Loucy (cell line): Measurements from ENCODE around the gene CCL7.

Experiments used
- H2AFZ ChIP-seq: fragments of 200-600 bp; sonication (generic); 2 replicates; pipeline ENCODE4 v1.6.0; 2016; ENCODE audit warnings: antibody characterized with exemption, mild to moderate bottlenecking, low read length, moderate library complexity
- H3F3A ChIP-seq: fragments of 200-600 bp; 2 replicates; pipeline ENCODE4 v1.6.0; 2016; ENCODE audit warnings: antibody characterized with exemption, low read depth, mild to moderate bottlenecking
- H3K27me3 ChIP-seq: fragments of 200-600 bp; sonication (generic); 2 replicates; pipeline ENCODE4 v1.6.1; 2014; ENCODE audit warnings: low read length, mild to moderate bottlenecking; ENCODE audit not compliant: insufficient read depth, poor library complexity, severe bottlenecking
- H3K36me3 ChIP-seq: fragments of 200-600 bp; sonication (generic); 2 replicates; pipeline ENCODE4 v1.6.1; 2016; ENCODE audit warnings: low read length; ENCODE audit not compliant: insufficient read depth
- H3K4me1 ChIP-seq: fragments of 200-600 bp; sonication (generic); 2 replicates; pipeline ENCODE4 v1.5.1; 2014; ENCODE audit warnings: low read length, mild to moderate bottlenecking; ENCODE audit not compliant: insufficient read depth, poor library complexity, severe bottlenecking
- H3K4me2 ChIP-seq: fragments of 200-600 bp; sonication (generic); 2 replicates; pipeline ENCODE4 v1.6.0; 2014; ENCODE audit warnings: antibody characterized with exemption, low read length, low read depth, mild to moderate bottlenecking; ENCODE audit not compliant: poor library complexity, severe bottlenecking
- H3K4me3 ChIP-seq: fragments of 200-600 bp; sonication (generic); 2 replicates; pipeline ENCODE4 v1.5.1; 2014; ENCODE audit warnings: low read length, mild to moderate bottlenecking, mixed read lengths; ENCODE audit not compliant: poor library complexity, severe bottlenecking
- H3K79me2 ChIP-seq: fragments of 200-600 bp; sonication (generic); 2 replicates; pipeline ENCODE4 v1.6.1; 2014; ENCODE audit warnings: low read length; ENCODE audit not compliant: insufficient read depth
- H3K9ac ChIP-seq: fragments of 200-600 bp; sonication (generic); 2 replicates; pipeline ENCODE4 v1.6.0; 2014; ENCODE audit warnings: mild to moderate bottlenecking, low read depth, low read length, moderate library complexity; ENCODE audit not compliant: poor library complexity, severe bottlenecking
- H3K9me2 ChIP-seq: fragments of 200-600 bp; sonication (generic); replicated peaks from 2 replicates; pipeline ENCODE4 v1.6.1; 2016; ENCODE audit warnings: low read depth, low read length, mixed read lengths
- H3K9me3 ChIP-seq: fragments of 200-600 bp; sonication (generic); 2 replicates; pipeline ENCODE4 v1.6.1; 2014; ENCODE audit warnings: mild to moderate bottlenecking, antibody characterized with exemption, low read length, low read depth; ENCODE audit not compliant: insufficient read depth
- H4K20me1 ChIP-seq: fragments of 200-600 bp; sonication (generic); 2 replicates; pipeline ENCODE4 v1.6.0; 2014; ENCODE audit warnings: antibody characterized with exemption, low read length, mild to moderate bottlenecking; ENCODE audit not compliant: insufficient read depth, poor library complexity, severe bottlenecking
- EZH2phosphoT487 ChIP-seq: fragments of 200-600 bp; IDR thresholded peaks from 2 replicates; pipeline ENCODE4 v1.6.1; 2018; ENCODE audit warnings: antibody characterized with exemption, mild to moderate bottlenecking, moderate library complexity, borderline replicate concordance
- TF ChIP-seq, protein P1 (sequence below): fragments of 200-600 bp; sonication (generic); conservative IDR thresholded peaks from 2 replicates; pipeline ENCODE4 v1.5.1; 2014; ENCODE audit warnings: mild to moderate bottlenecking, antibody characterized with exemption, low read length

Gene CCL7

DNA sequence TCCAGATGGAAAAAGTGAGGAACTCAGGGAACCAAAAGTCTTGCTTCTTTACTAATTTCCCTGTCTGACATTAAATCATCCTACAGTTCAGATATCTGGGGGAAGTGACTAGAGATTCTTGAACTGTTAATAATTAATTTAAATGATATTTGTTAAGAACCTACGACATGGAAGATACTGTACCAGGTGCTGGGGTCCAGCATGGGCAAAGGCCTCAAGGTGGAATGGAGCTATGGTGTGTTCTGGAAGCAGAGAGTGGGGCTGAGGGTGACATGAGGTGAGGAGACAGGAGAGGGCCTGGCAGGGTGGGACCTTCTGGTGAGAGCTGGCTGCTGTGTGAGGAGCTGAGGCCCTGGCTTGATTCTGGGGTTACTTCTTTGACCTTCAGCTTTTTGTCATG, 21.0 kb upstream of the CCL7 start:
- no peak for TF ChIP-seq EZH2phosphoT487
- TF ChIP-seq, protein P1, sequence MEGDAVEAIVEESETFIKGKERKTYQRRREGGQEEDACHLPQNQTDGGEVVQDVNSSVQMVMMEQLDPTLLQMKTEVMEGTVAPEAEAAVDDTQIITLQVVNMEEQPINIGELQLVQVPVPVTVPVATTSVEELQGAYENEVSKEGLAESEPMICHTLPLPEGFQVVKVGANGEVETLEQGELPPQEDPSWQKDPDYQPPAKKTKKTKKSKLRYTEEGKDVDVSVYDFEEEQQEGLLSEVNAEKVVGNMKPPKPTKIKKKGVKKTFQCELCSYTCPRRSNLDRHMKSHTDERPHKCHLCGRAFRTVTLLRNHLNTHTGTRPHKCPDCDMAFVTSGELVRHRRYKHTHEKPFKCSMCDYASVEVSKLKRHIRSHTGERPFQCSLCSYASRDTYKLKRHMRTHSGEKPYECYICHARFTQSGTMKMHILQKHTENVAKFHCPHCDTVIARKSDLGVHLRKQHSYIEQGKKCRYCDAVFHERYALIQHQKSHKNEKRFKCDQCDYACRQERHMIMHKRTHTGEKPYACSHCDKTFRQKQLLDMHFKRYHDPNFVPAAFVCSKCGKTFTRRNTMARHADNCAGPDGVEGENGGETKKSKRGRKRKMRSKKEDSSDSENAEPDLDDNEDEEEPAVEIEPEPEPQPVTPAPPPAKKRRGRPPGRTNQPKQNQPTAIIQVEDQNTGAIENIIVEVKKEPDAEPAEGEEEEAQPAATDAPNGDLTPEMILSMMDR, result no peak
- Histone ChIP-seq H3K79me2 (no peaks in the 10 kb centered on the region), H2AFZ (no peak overlapping the region), H3K27me3 (no peaks in the 10 kb centered on the region), H3K9ac (no peak overlapping the region), H3K4me3 (no peak overlapping the region), H3K4me2 (no peak overlapping the region), H3K9me3 (no peaks in the 10 kb centered on the region), H3F3A (no peaks in the 10 kb centered on the region), H3K36me3 (no peaks in the 10 kb centered on the region), H3K9me2 (no peaks in the 10 kb centered on the region), H4K20me1 (no peaks in the 10 kb centered on the region), H3K4me1 (no peaks in the 10 kb centered on the region)

DNA sequence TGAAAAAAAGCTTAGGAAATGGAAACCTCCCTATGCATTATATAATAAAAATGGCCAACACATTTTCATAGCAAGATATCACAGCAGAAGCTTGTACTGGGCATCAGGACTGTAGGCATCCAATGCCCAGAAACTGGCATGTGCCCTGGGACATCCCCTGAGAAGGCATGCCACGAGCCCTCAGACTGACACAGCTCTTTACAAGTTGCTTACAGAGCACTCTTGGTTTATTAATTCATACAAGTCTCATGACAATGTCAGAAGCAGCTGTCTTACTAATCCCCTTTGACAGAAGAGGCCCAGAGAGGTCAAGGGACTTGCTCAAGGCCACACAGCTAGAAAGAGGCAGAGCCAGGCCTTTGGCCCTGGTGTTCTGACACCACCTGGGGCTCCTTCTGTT, 20.5 kb upstream of the CCL7 start:
- Histone ChIP-seq H3K9me2 (no peaks in the 10 kb centered on the region), H3K79me2 (no peaks in the 10 kb centered on the region), H3K4me3 (no peak overlapping the region), H3K4me1 (no peaks in the 10 kb centered on the region), H3K9ac (no peak overlapping the region), H2AFZ (no peak overlapping the region), H3K4me2 (no peak overlapping the region), H3F3A (no peaks in the 10 kb centered on the region), H3K36me3 (no peaks in the 10 kb centered on the region), H3K27me3 (no peaks in the 10 kb centered on the region), H3K9me3 (no peaks in the 10 kb centered on the region), H4K20me1 (no peaks in the 10 kb centered on the region)
- TF ChIP-seq, protein P1, result no peak
- no peak for TF ChIP-seq EZH2phosphoT487

DNA sequence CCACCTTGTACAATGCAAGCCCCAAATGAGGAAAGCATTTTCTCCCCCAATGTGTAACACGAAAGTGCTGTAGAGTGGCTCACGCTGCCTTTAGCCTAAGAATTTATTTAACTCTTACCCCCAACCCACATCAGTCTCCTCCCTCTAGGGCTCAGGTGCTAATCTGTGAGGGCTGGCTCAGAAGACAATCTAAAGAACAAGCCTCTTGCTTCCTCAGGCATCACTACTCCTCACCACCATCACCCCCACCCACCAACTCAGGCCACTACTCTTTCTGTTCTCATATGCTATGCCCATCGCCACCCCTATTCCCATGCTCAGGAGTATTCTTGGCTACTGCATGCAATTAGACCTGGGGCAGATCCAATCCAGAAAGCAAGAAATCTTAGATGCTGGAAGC, 18.8 kb upstream of the CCL7 start:
- no peaks in the 10 kb centered on the region for H3K36me3 ChIP-seq
- H3K4me1 ChIP-seq, result no peaks in the 10 kb centered on the region

More for the DNA sequence above, 18.8 kb upstream of the CCL7 start:
- no peaks in the 10 kb centered on the region for H4K20me1 ChIP-seq
- no peak overlapping the region for H3K4me2 ChIP-seq
- no peak overlapping the region for H2AFZ ChIP-seq
- no peaks in the 10 kb centered on the region for H3F3A ChIP-seq
- TF ChIP-seq EZH2phosphoT487, result no peak
- TF ChIP-seq, protein P1, result no peak
- H3K9me3 ChIP-seq, result no peaks in the 10 kb centered on the region
- no peaks in the 10 kb centered on the region for H3K27me3 ChIP-seq
- no peak overlapping the region for H3K4me3 ChIP-seq
- H3K9me2 ChIP-seq, result no peaks in the 10 kb centered on the region
- H3K9ac ChIP-seq, result no peak overlapping the region
- no peaks in the 10 kb centered on the region for H3K79me2 ChIP-seq
